ENCODE results near the gene GLG1. TPM values are rescaled to one million over a fixed set of nuclear protein-coding genes. Genes with fewer than 3 reads are reported as not detected.

GLG1 gene
- total and polyA plus RNA-seq, 3 experiments from 2014 or later: 52.3 to 174 (median 56.7) TPM

GRCh38 chr16:74465851-74466685 is 140.8 kb downstream of the GLG1 start:
- Mint-ChIP-seq H3K9me3 (no peaks in the 10 kb centered on the region), H3K4me1 (peaks cover 11 to 18% (median 15%) of the 10 kb centered on the region in 3 donors), H3K27ac (peak overlapping the region in 6 of 8 donors; percentile 4 to 91 (median 34)), H3K4me3 (peak overlapping the region in 1 of 7 donors; percentile 4), H3K27me3 (no peaks in the 10 kb centered on the region), H3K36me3 (peaks cover 0 to 92% (median 36%) of the 10 kb centered on the region in 3 donors)
- ChIA-PET POLR2A (no interaction called here), CTCF (interaction anchor here (1.1 kb wide), 1 partner anchor 30 kb away, joined by 3 read pairs; no protein-coding TSS in a partner anchor)
- H3K4me3 ChIP-seq (ENCODE audit: low read length): no peak overlapping the region
- no peaks in the 10 kb centered on the region for H3K9me3 ChIP-seq (ENCODE audit: low read length)
- no peak overlapping the region for H3K27ac ChIP-seq (ENCODE audit: low read depth, low read length)
- H3K36me3 ChIP-seq (ENCODE audit: insufficient read depth, low read length): peaks cover 71% of the 10 kb centered on the region
- no peak for DNase-seq
- no peaks in the 10 kb centered on the region for H3K27me3 ChIP-seq (ENCODE audit: insufficient read depth, low read length, poor library complexity, severe bottlenecking)
- peaks cover 5% of the 10 kb centered on the region for H3K4me1 ChIP-seq (ENCODE audit: insufficient read depth, low read length)

GRCh38 chr16:74465281-74465680 is 141.6 kb downstream of the GLG1 start:
- no peak overlapping the region for H3K27ac ChIP-seq (ENCODE audit: low read depth, low read length)
- no peak overlapping the region for H3K4me3 ChIP-seq (ENCODE audit: low read length)
- no peak for DNase-seq
- Mint-ChIP-seq H3K4me1 (peaks cover 11 to 18% (median 15%) of the 10 kb centered on the region in 3 donors), H3K9me3 (no peaks in the 10 kb centered on the region), H3K27ac (peak overlapping the region in 3 of 8 donors; percentile 38 to 73 (median 72)), H3K36me3 (peaks cover 0 to 92% (median 38%) of the 10 kb centered on the region in 3 donors), H3K4me3 (no peak overlapping the region), H3K27me3 (no peaks in the 10 kb centered on the region)
- no peaks in the 10 kb centered on the region for H3K9me3 ChIP-seq (ENCODE audit: low read length)
- ChIA-PET POLR2A (no interaction called here), CTCF (interaction anchor here (1.1 kb wide), 2 partner anchors 29 to 201 kb away, joined by 3 read pairs; partner anchors contain the start of gene RFWD3)
- peaks cover 5% of the 10 kb centered on the region for H3K4me1 ChIP-seq (ENCODE audit: insufficient read depth, low read length)
- peaks cover 72% of the 10 kb centered on the region for H3K36me3 ChIP-seq (ENCODE audit: insufficient read depth, low read length)
- H3K27me3 ChIP-seq (ENCODE audit: insufficient read depth, low read length, poor library complexity, severe bottlenecking): no peaks in the 10 kb centered on the region

- Mint-ChIP-seq H3K27ac (peak overlapping the region in 2 of 8 donors; percentile 49 to 82), H3K36me3 (peaks cover 0 to 93% (median 34%) of the 10 kb centered on the region in 3 donors), H3K4me3 (no peak overlapping the region), H3K27me3 (no peaks in the 10 kb centered on the region), H3K4me1 (peaks cover 11 to 18% (median 15%) of the 10 kb centered on the region in 3 donors), H3K9me3 (no peaks in the 10 kb centered on the region)
- DNase-seq: no peak
- no peaks in the 10 kb centered on the region for H3K9me3 ChIP-seq (ENCODE audit: low read length)
- H3K36me3 ChIP-seq (ENCODE audit: insufficient read depth, low read length): peaks cover 60% of the 10 kb centered on the region
- no peak overlapping the region for H3K27ac ChIP-seq (ENCODE audit: low read depth, low read length)
- no peak overlapping the region for H3K4me3 ChIP-seq (ENCODE audit: low read length)
- H3K27me3 ChIP-seq (ENCODE audit: insufficient read depth, low read length, poor library complexity, severe bottlenecking): no peaks in the 10 kb centered on the region
- ChIA-PET CTCF (no interaction called here), POLR2A (no interaction called here)
- H3K4me1 ChIP-seq (ENCODE audit: insufficient read depth, low read length): peaks cover 5% of the 10 kb centered on the region
Measured at GRCh38 chr16:74463888-74464287, 143.0 kb downstream of the GLG1 start.

GRCh38 chr16:74462361-74462760 is 144.6 kb downstream of the GLG1 start:
- peaks cover 11 to 13% (median 13%) of the 10 kb centered on the region in 3 donors for H3K4me1 Mint-ChIP-seq
- no peaks in the 10 kb centered on the region for H3K9me3 Mint-ChIP-seq
- H3K36me3 Mint-ChIP-seq: peaks cover 6 to 93% (median 38%) of the 10 kb centered on the region in 3 donors
- no peak overlapping the region for H3K4me3 ChIP-seq (ENCODE audit: low read length)
- ChIA-PET CTCF (interaction anchor here (1.1 kb wide), 1 partner anchor 160 kb away, joined by 3 read pairs; no protein-coding TSS in a partner anchor), POLR2A (interaction anchor here (0.5 kb wide), 1 partner anchor 131 kb away, joined by 4 read pairs; no protein-coding TSS in a partner anchor)
- no peak overlapping the region for H3K27ac Mint-ChIP-seq
- no peak overlapping the region for H3K4me3 Mint-ChIP-seq
- no peak for DNase-seq
- no peaks in the 10 kb centered on the region for H3K27me3 ChIP-seq (ENCODE audit: insufficient read depth, low read length, poor library complexity, severe bottlenecking)
- H3K27ac ChIP-seq (ENCODE audit: low read depth, low read length): no peak overlapping the region
- H3K4me1 ChIP-seq (ENCODE audit: insufficient read depth, low read length): peaks cover 4% of the 10 kb centered on the region
- H3K27me3 Mint-ChIP-seq: no peaks in the 10 kb centered on the region
- no peaks in the 10 kb centered on the region for H3K9me3 ChIP-seq (ENCODE audit: low read length)
- H3K36me3 ChIP-seq (ENCODE audit: insufficient read depth, low read length): peaks cover 65% of the 10 kb centered on the region

- Histone ChIP-seq H3K4me1 (ENCODE audit: insufficient read depth, low read length) (no peaks in the 10 kb centered on the region), H3K27ac (ENCODE audit: low read depth, low read length) (no peak overlapping the region), H3K36me3 (ENCODE audit: insufficient read depth, low read length) (peaks cover 62% of the 10 kb centered on the region), H3K27me3 (ENCODE audit: insufficient read depth, low read length, poor library complexity, severe bottlenecking) (no peaks in the 10 kb centered on the region), H3K4me3 (ENCODE audit: low read length) (no peak overlapping the region), H3K9me3 (ENCODE audit: low read length) (no peaks in the 10 kb centered on the region)
- Mint-ChIP-seq H3K4me3 (no peak overlapping the region), H3K4me1 (peaks cover 7 to 8% (median 7%) of the 10 kb centered on the region in 3 donors), H3K27me3 (no peaks in the 10 kb centered on the region), H3K36me3 (peaks cover 7 to 92% (median 34%) of the 10 kb centered on the region in 3 donors), H3K9me3 (no peaks in the 10 kb centered on the region), H3K27ac (peak overlapping the region in 3 of 8 donors; percentile 51 to 78 (median 74))
- POLR2A ChIA-PET: no interaction called here
- CTCF ChIA-PET: interaction anchor here (1.1 kb wide), 1 partner anchor 161 kb away, joined by 3 read pairs; no protein-coding TSS in a partner anchor
- no peak for DNase-seq
Measured at GRCh38 chr16:74461826-74462225, 145.1 kb downstream of the GLG1 start.

GRCh38 chr16:74460542-74460941 is 146.4 kb downstream of the GLG1 start:
- POLR2A ChIA-PET: no interaction called here
- Mint-ChIP-seq H3K4me3 (no peak overlapping the region), H3K4me1 (no peaks in the 10 kb centered on the region), H3K36me3 (peaks cover 7 to 92% (median 33%) of the 10 kb centered on the region in 3 donors), H3K9me3 (no peaks in the 10 kb centered on the region), H3K27me3 (no peaks in the 10 kb centered on the region), H3K27ac (peak overlapping the region in 2 of 8 donors; percentile 42 to 78)
- CTCF ChIA-PET: no interaction called here
- H3K27ac ChIP-seq (ENCODE audit: low read depth, low read length): no peak overlapping the region
- no peaks in the 10 kb centered on the region for H3K4me1 ChIP-seq (ENCODE audit: insufficient read depth, low read length)
- H3K27me3 ChIP-seq (ENCODE audit: insufficient read depth, low read length, poor library complexity, severe bottlenecking): no peaks in the 10 kb centered on the region
- H3K9me3 ChIP-seq (ENCODE audit: low read length): no peaks in the 10 kb centered on the region
- H3K36me3 ChIP-seq (ENCODE audit: insufficient read depth, low read length): peaks cover 69% of the 10 kb centered on the region
- DNase-seq: no peak
- no peak overlapping the region for H3K4me3 ChIP-seq (ENCODE audit: low read length)

GRCh38 chr16:74456290-74456625 is 150.7 kb downstream of the GLG1 start:
- peaks cover 55% of the 10 kb centered on the region for H3K36me3 ChIP-seq (ENCODE audit: insufficient read depth, low read length)
- POLR2A ChIA-PET: no interaction called here

GRCh38 chr16:74455619-74456289 is 151.2 kb downstream of the GLG1 start:
- H3K9me3 ChIP-seq (ENCODE audit: low read length): no peaks in the 10 kb centered on the region
- peaks cover 54% of the 10 kb centered on the region for H3K36me3 ChIP-seq (ENCODE audit: insufficient read depth, low read length)
- no peak for DNase-seq
- H3K27me3 ChIP-seq (ENCODE audit: insufficient read depth, low read length, poor library complexity, severe bottlenecking): no peaks in the 10 kb centered on the region
- no peaks in the 10 kb centered on the region for H3K27me3 Mint-ChIP-seq
- no peaks in the 10 kb centered on the region for H3K9me3 Mint-ChIP-seq
- no peak overlapping the region for H3K4me3 Mint-ChIP-seq
- ChIA-PET POLR2A (no interaction called here), CTCF (no interaction called here)
- H3K4me3 ChIP-seq (ENCODE audit: low read length): no peak overlapping the region
- H3K36me3 Mint-ChIP-seq: peaks cover 7 to 88% (median 39%) of the 10 kb centered on the region in 3 donors
- H3K27ac Mint-ChIP-seq: peak overlapping the region in 2 of 8 donors; percentile 8 to 31
- no peaks in the 10 kb centered on the region for H3K4me1 ChIP-seq (ENCODE audit: insufficient read depth, low read length)
- H3K4me1 Mint-ChIP-seq: no peaks in the 10 kb centered on the region
- no peak overlapping the region for H3K27ac ChIP-seq (ENCODE audit: low read depth, low read length)

More at GRCh38 chr16:74456290-74456625, 150.7 kb downstream of the GLG1 start:
- Histone ChIP-seq H3K27me3 (ENCODE audit: insufficient read depth, low read length, poor library complexity, severe bottlenecking) (no peaks in the 10 kb centered on the region), H3K4me3 (ENCODE audit: low read length) (no peak overlapping the region), H3K27ac (ENCODE audit: low read depth, low read length) (no peak overlapping the region), H3K9me3 (ENCODE audit: low read length) (no peaks in the 10 kb centered on the region), H3K4me1 (ENCODE audit: insufficient read depth, low read length) (no peaks in the 10 kb centered on the region)
- no peaks in the 10 kb centered on the region for H3K4me1 Mint-ChIP-seq
- peaks cover 7 to 85% (median 37%) of the 10 kb centered on the region in 3 donors for H3K36me3 Mint-ChIP-seq
- no peak overlapping the region for H3K4me3 Mint-ChIP-seq
- DNase-seq: no peak
- no peaks in the 10 kb centered on the region for H3K27me3 Mint-ChIP-seq
- CTCF ChIA-PET: no interaction called here
- H3K9me3 Mint-ChIP-seq: no peaks in the 10 kb centered on the region
- H3K27ac Mint-ChIP-seq: peak overlapping the region in 2 of 8 donors; percentile 8 to 29
